NT2/D1 (cell line): ENCODE data around the gene REEP6.

Experiments used
- SUZ12 ChIP-seq: IDR thresholded peaks from 2 replicates; pipeline ENCODE4 v1.6.1; 2011; ENCODE audit not compliant: insufficient read length, insufficient read depth; ENCODE audit errors: extremely low read depth
- YY1 ChIP-seq: IDR thresholded peaks from 2 replicates; pipeline ENCODE4 v1.6.1; 2011; ENCODE audit not compliant: insufficient read length, insufficient read depth
- ZNF274 ChIP-seq: IDR thresholded peaks from 2 replicates; pipeline ENCODE4 v1.6.1; 2011; ENCODE audit warnings: mild to moderate bottlenecking, low read depth, low read length

DNA sequence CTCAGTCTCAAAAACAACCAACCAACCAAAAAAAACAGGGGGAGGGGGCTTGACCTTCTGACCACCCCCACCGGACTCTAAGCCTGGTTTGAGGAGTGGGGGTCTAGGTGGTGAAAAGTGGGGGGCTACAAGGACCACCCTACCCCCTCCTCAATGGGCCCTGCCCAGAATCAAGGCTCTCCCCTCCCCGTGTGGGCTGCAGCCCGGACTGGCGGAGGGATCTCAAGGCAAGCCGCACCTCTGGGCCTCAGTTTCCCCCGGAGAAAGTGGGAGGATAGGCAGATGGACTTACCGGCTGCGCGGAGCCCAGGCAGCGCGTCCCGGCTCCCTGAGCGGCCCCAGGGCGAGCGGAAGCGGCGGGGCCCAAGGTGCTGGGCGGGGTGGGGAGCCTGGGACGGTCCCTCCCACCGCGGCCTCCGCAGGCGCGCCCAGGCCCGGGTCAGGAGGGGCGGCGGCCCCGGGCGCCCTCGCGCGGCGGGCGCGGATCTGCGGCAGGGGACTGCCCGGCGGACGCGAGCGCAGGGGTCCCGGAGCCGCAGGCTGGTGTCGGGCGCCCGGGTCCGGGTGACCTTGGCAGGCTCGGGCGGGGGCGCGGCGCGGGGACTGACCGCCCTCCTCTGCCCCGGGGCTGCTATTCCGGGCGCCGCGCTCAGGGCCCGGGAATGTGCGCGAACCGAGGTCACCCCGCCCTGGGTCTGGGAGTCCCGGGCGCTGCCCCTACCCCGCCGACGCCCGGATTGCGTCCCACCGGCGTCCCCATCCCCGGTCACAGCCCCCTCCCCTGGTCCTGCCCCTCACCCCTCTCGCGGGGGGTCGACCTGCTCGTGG, 21.9 kb downstream of the REEP6 start, which contains the start of gene ADAMTSL5:
- TF ChIP-seq ZNF274 (no peak), YY1 (no peak), SUZ12 (no peak)
